Activated naive CD8-positive, alpha-beta T cell treated with anti-CD3 and anti-CD28 coated beads, Interleukin-2, amount 50 U/mL, for 24 hours (primary cell): ENCODE data around the gene CRACDL.

Source experiments
- ATAC-seq: fragments of 150-1000 bp; cut with Tn5 transposase; one replicate; pipeline ENCODE4 v1.10.0; 2021
- DNase-seq: peaks from one replicate; pipeline ENCODE4 v3.0.0; 2021
- H3K27ac Mint-ChIP-seq: one replicate; pipeline ENCODE4 v1.8.0; 2021; ENCODE audit warnings: mild to moderate bottlenecking, mixed read lengths
- H3K27me3 Mint-ChIP-seq: one replicate; pipeline ENCODE4 v1.8.0; 2021; ENCODE audit warnings: mixed read lengths
- H3K36me3 Mint-ChIP-seq: one replicate; pipeline ENCODE4 v1.8.0; 2021; ENCODE audit warnings: low read depth, mixed read lengths
- H3K4me1 Mint-ChIP-seq: one replicate; pipeline ENCODE4 v1.8.0; 2021; ENCODE audit warnings: mixed read lengths
- H3K4me3 Mint-ChIP-seq: one replicate; pipeline ENCODE4 v1.8.0; 2021; ENCODE audit warnings: mild to moderate bottlenecking, moderate library complexity, mixed read lengths
- H3K9me3 Mint-ChIP-seq: one replicate; pipeline ENCODE4 v1.8.0; 2021; ENCODE audit warnings: mixed read lengths

Gene CRACDL

GRCh38 chr2:98809116-98809515, 126.9 kb downstream of the CRACDL start:
- Mint-ChIP-seq H3K9me3 (no peaks in the 10 kb centered on the region), H3K4me1 (peaks cover 9% of the 10 kb centered on the region), H3K4me3 (no peak overlapping the region), H3K27ac (no peak overlapping the region), H3K27me3 (peaks cover 2% of the 10 kb centered on the region), H3K36me3 (no peaks in the 10 kb centered on the region)
- DNase-seq: no peak
- ATAC-seq: no peak

- ATAC-seq (no peak), DNase-seq (no peak)
- no peaks in the 10 kb centered on the region for H3K36me3 Mint-ChIP-seq
- no peak overlapping the region for H3K27ac Mint-ChIP-seq
- no peaks in the 10 kb centered on the region for H3K9me3 Mint-ChIP-seq
- H3K4me1 Mint-ChIP-seq: peaks cover 9% of the 10 kb centered on the region
- H3K4me3 Mint-ChIP-seq: no peak overlapping the region
- peaks cover 2% of the 10 kb centered on the region for H3K27me3 Mint-ChIP-seq
These were observed 127.5 kb downstream of the CRACDL start for GRCh38 chr2:98808546-98808945.

- no peak overlapping the region for H3K27ac Mint-ChIP-seq
These were observed 128.1 kb downstream of the CRACDL start for GRCh38 chr2:98807929-98808328.

GRCh38 chr2:98807221-98807620, 128.8 kb downstream of the CRACDL start:
- peaks cover 9% of the 10 kb centered on the region for H3K4me1 Mint-ChIP-seq
- ATAC-seq (peak; percentile 90), DNase-seq (peak; percentile 20)
- H3K27ac Mint-ChIP-seq: no peak overlapping the region
- H3K9me3 Mint-ChIP-seq: no peaks in the 10 kb centered on the region
- H3K36me3 Mint-ChIP-seq: no peaks in the 10 kb centered on the region
- H3K4me3 Mint-ChIP-seq: no peak overlapping the region
- H3K27me3 Mint-ChIP-seq: peaks cover 2% of the 10 kb centered on the region

More at GRCh38 chr2:98807929-98808328, 128.1 kb downstream of the CRACDL start:
- no peaks in the 10 kb centered on the region for H3K36me3 Mint-ChIP-seq
- DNase-seq (no peak), ATAC-seq (no peak)
- peaks cover 2% of the 10 kb centered on the region for H3K27me3 Mint-ChIP-seq
- no peak overlapping the region for H3K4me3 Mint-ChIP-seq
- H3K9me3 Mint-ChIP-seq: no peaks in the 10 kb centered on the region
- H3K4me1 Mint-ChIP-seq: peaks cover 9% of the 10 kb centered on the region

GRCh38 chr2:98806236-98806697, 129.8 kb downstream of the CRACDL start:
- DNase-seq (no peak), ATAC-seq (no peak)
- no peak overlapping the region for H3K27ac Mint-ChIP-seq
- peaks cover 15% of the 10 kb centered on the region for H3K4me1 Mint-ChIP-seq
- peaks cover 2% of the 10 kb centered on the region for H3K27me3 Mint-ChIP-seq
- H3K9me3 Mint-ChIP-seq: no peaks in the 10 kb centered on the region
- H3K36me3 Mint-ChIP-seq: no peaks in the 10 kb centered on the region
- no peak overlapping the region for H3K4me3 Mint-ChIP-seq

- no peak for ATAC-seq
- no peaks in the 10 kb centered on the region for H3K9me3 Mint-ChIP-seq
- DNase-seq: no peak
- H3K27ac Mint-ChIP-seq: no peak overlapping the region
- no peaks in the 10 kb centered on the region for H3K36me3 Mint-ChIP-seq
- H3K4me3 Mint-ChIP-seq: no peak overlapping the region
- H3K4me1 Mint-ChIP-seq: peaks cover 15% of the 10 kb centered on the region
- no peaks in the 10 kb centered on the region for H3K27me3 Mint-ChIP-seq
These were observed 130.4 kb downstream of the CRACDL start for GRCh38 chr2:98805412-98806171.

GRCh38 chr2:98804736-98805135, 131.3 kb downstream of the CRACDL start:
- no peaks in the 10 kb centered on the region for H3K9me3 Mint-ChIP-seq
- no peak for ATAC-seq
- H3K27me3 Mint-ChIP-seq: no peaks in the 10 kb centered on the region
- H3K36me3 Mint-ChIP-seq: no peaks in the 10 kb centered on the region
- H3K27ac Mint-ChIP-seq: no peak overlapping the region
- no peak overlapping the region for H3K4me3 Mint-ChIP-seq
- peaks cover 15% of the 10 kb centered on the region for H3K4me1 Mint-ChIP-seq
- DNase-seq: no peak

GRCh38 chr2:98804265-98804650, 131.8 kb downstream of the CRACDL start:
- H3K4me1 Mint-ChIP-seq: peaks cover 15% of the 10 kb centered on the region
- H3K36me3 Mint-ChIP-seq: no peaks in the 10 kb centered on the region
- no peaks in the 10 kb centered on the region for H3K27me3 Mint-ChIP-seq
- no peak overlapping the region for H3K4me3 Mint-ChIP-seq
- no peak overlapping the region for H3K27ac Mint-ChIP-seq
- no peak for DNase-seq
- ATAC-seq: no peak
- H3K9me3 Mint-ChIP-seq: no peaks in the 10 kb centered on the region

GRCh38 chr2:98803405-98804264, 132.4 kb downstream of the CRACDL start:
- Mint-ChIP-seq H3K36me3 (no peaks in the 10 kb centered on the region), H3K27ac (no peak overlapping the region), H3K4me1 (peaks cover 15% of the 10 kb centered on the region), H3K27me3 (no peaks in the 10 kb centered on the region), H3K4me3 (no peak overlapping the region), H3K9me3 (no peaks in the 10 kb centered on the region)
- ATAC-seq (no peak), DNase-seq (no peak)

GRCh38 chr2:98802344-98802743, 133.7 kb downstream of the CRACDL start:
- no peaks in the 10 kb centered on the region for H3K9me3 Mint-ChIP-seq
- H3K4me3 Mint-ChIP-seq: no peak overlapping the region
- no peaks in the 10 kb centered on the region for H3K36me3 Mint-ChIP-seq
- no peak overlapping the region for H3K27ac Mint-ChIP-seq
- ATAC-seq (no peak), DNase-seq (no peak)
- H3K27me3 Mint-ChIP-seq: no peaks in the 10 kb centered on the region
- H3K4me1 Mint-ChIP-seq: peaks cover 13% of the 10 kb centered on the region

- no peak overlapping the region for H3K4me3 Mint-ChIP-seq
These were observed 134.1 kb downstream of the CRACDL start for GRCh38 chr2:98801921-98802321.

GRCh38 chr2:98801286-98801685, 134.7 kb downstream of the CRACDL start:
- no peaks in the 10 kb centered on the region for H3K27me3 Mint-ChIP-seq
- H3K27ac Mint-ChIP-seq: peak overlapping the region; percentile 3
- no peaks in the 10 kb centered on the region for H3K9me3 Mint-ChIP-seq
- ATAC-seq (peak; percentile 84), DNase-seq (no peak)
- H3K4me3 Mint-ChIP-seq: no peak overlapping the region
- peaks cover 5% of the 10 kb centered on the region for H3K4me1 Mint-ChIP-seq
- no peaks in the 10 kb centered on the region for H3K36me3 Mint-ChIP-seq

More at GRCh38 chr2:98801921-98802321, 134.1 kb downstream of the CRACDL start:
- DNase-seq: no peak
- Mint-ChIP-seq H3K27ac (peak overlapping the region; percentile 3), H3K9me3 (no peaks in the 10 kb centered on the region), H3K36me3 (no peaks in the 10 kb centered on the region), H3K27me3 (no peaks in the 10 kb centered on the region), H3K4me1 (peaks cover 8% of the 10 kb centered on the region)
- no peak for ATAC-seq

- no peak for DNase-seq
- no peak overlapping the region for H3K27ac Mint-ChIP-seq
- no peak overlapping the region for H3K4me3 Mint-ChIP-seq
- H3K9me3 Mint-ChIP-seq: no peaks in the 10 kb centered on the region
- ATAC-seq: no peak
- H3K27me3 Mint-ChIP-seq: no peaks in the 10 kb centered on the region
- H3K4me1 Mint-ChIP-seq: peaks cover 5% of the 10 kb centered on the region
- no peaks in the 10 kb centered on the region for H3K36me3 Mint-ChIP-seq
These were observed 135.5 kb downstream of the CRACDL start for GRCh38 chr2:98800330-98801064.
